ENCODE measurements around the gene USP15.

Gene USP15

DNA sequence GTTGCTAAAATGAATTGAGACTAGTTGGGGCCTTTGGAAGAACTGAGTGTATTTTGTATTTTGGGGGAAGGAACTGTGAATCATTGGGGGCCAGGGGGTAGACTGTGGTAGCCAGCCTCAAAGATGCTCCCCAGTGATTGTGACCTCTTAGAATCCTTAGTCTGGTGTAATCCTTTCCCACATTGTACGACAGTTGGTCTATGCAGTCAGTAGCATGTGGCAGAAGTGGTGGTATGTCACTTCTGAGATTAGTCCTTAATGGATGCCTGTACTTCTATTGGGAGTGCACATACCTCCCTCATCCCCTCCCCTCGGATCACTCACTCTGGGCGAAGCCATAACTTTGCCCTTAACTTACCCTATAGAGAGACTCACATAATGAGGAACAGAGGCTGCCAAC, 48.0 kb downstream of the USP15 start:
- H3K4me3 ChIP-seq (replicated peaks; ENCODE audit: low read depth, low read length): no peak overlapping the region
- no peak for DNase-seq (ENCODE audit: low read depth)
- TF ChIP-seq, protein P1, sequence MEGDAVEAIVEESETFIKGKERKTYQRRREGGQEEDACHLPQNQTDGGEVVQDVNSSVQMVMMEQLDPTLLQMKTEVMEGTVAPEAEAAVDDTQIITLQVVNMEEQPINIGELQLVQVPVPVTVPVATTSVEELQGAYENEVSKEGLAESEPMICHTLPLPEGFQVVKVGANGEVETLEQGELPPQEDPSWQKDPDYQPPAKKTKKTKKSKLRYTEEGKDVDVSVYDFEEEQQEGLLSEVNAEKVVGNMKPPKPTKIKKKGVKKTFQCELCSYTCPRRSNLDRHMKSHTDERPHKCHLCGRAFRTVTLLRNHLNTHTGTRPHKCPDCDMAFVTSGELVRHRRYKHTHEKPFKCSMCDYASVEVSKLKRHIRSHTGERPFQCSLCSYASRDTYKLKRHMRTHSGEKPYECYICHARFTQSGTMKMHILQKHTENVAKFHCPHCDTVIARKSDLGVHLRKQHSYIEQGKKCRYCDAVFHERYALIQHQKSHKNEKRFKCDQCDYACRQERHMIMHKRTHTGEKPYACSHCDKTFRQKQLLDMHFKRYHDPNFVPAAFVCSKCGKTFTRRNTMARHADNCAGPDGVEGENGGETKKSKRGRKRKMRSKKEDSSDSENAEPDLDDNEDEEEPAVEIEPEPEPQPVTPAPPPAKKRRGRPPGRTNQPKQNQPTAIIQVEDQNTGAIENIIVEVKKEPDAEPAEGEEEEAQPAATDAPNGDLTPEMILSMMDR (IDR thresholded peaks at IDR 0.05; ENCODE audit: low read length, missing control alignments): no peak

GRCh38 chr12:62313727-62314380, 53.6 kb downstream of the USP15 start:
- H3K4me3 ChIP-seq (replicated peaks; ENCODE audit: low read depth, low read length): no peak overlapping the region
- TF ChIP-seq, protein P1 (IDR thresholded peaks at IDR 0.05; ENCODE audit: low read length, missing control alignments): no peak
- DNase-seq (ENCODE audit: low read depth): no peak

- DNase-seq (ENCODE audit: low read depth): no peak
- no peak overlapping the region for H3K4me3 ChIP-seq (replicated peaks; ENCODE audit: low read depth, low read length)
- TF ChIP-seq, protein P1 (IDR thresholded peaks at IDR 0.05; ENCODE audit: low read length, missing control alignments): no peak
Observed at GRCh38 chr12:62317017-62317416, 56.8 kb downstream of the USP15 start.

DNA sequence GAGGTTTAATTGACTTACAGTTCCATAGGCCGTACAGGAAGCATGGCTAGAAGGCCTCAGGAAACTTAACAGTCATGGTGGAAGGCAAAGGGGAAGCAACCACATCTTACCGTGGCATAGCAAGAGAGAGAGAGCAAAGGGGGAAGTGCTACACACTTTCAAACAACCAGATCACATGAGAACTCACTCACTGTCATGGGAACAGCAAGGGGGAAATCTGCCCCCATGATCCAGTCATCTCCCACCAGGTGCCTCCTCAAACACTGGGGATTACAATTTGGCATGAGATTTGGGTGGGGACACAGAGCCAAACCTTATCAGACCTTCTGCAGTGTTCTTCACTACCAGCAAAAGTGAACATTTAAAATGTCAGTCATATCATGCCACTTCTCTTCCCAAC, 58.9 kb downstream of the USP15 start:
- TF ChIP-seq, protein P1 (IDR thresholded peaks at IDR 0.05; ENCODE audit: low read length, missing control alignments): no peak
- no peak overlapping the region for H3K4me3 ChIP-seq (replicated peaks; ENCODE audit: low read depth, low read length)
- DNase-seq (ENCODE audit: low read depth): no peak

DNA sequence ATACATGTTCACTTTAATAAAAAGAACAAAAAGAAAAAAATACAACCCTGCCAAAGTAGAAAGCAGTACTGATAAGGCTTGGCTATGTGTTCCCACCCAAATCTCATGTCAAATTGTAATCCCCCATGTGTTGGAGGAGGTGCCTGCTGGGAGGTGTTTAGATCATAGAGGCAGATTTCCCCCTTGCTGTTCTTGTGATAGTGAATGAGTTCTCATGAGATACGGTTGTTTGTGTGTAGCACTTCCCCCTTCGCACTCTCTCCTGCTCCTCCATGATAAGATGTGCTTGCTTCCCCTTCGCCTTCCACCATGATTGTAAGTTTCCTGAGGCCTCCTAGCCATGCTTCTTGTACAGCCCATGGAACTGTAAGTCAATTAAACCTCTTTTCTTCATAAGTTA, 59.9 kb downstream of the USP15 start:
- TF ChIP-seq, protein P1 (IDR thresholded peaks at IDR 0.05; ENCODE audit: low read length, missing control alignments): no peak
- DNase-seq (ENCODE audit: low read depth): no peak
- H3K4me3 ChIP-seq (replicated peaks; ENCODE audit: low read depth, low read length): no peak overlapping the region

- no peak overlapping the region for H3K4me3 ChIP-seq (replicated peaks; ENCODE audit: low read depth, low read length)
- TF ChIP-seq, protein P1 (IDR thresholded peaks at IDR 0.05; ENCODE audit: low read length, missing control alignments): no peak
- DNase-seq (ENCODE audit: low read depth): no peak
Observed at GRCh38 chr12:62323386-62323785, 63.2 kb downstream of the USP15 start.

DNA sequence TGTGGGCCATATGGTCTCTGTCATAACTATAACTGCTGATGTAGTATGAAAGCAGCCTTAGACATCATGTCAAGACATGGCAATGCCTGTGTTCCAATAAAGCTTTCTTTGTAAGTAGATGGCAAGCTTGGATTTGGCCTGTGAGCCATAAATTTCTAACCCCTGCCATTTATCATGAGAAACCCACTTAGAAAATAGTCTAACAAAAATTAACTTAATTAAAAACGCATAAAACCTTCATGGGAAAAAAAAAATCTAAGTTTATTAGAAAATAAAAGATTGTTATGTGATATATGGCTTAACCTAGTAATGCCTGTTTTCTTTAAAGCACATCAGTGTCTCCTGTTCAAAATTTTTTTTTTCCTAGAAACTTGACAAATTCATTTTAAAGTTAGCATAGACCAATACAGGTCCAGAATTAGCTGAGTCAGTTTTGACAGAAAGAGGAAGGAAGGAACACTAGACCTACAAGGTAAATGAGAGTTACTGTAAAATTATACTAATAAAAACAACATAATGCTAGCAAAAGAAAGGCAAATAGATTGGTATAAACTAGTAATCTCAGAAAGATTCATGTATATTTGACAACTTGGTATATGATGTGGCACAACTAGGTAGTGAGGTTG, 68.2 kb downstream of the USP15 start:
- TF ChIP-seq, protein P1 (IDR thresholded peaks at IDR 0.05; ENCODE audit: low read length, missing control alignments): no peak
- DNase-seq (ENCODE audit: low read depth): no peak
- no peak overlapping the region for H3K4me3 ChIP-seq (replicated peaks; ENCODE audit: low read depth, low read length)

Data from fibroblast of pulmonary artery (primary cell).